GM12865 (cell line): ENCODE data around the gene ACSL4.

Source experiments
- DNase-seq: peaks from one replicate; pipeline ENCODE4 v3.0.0; 2010; ENCODE audit warnings: low read depth
- H3K4me3 ChIP-seq: 2 replicates; pipeline ENCODE4 v1.5.1; 2011; ENCODE audit warnings: mild to moderate bottlenecking, low read depth, low read length, control low read depth
- TF ChIP-seq, protein P1 (sequence below): IDR thresholded peaks from 2 replicates; pipeline ENCODE4 v1.5.1; 2011; ENCODE audit warnings: low read length, control low read depth, low read depth, inconsistent platforms; ENCODE audit not compliant: insufficient read depth; ENCODE audit errors: missing control alignments

Gene ACSL4

GRCh38 chrX:109710181-109710580 lies 22.9 kb downstream of the ACSL4 start:
- DNase-seq: no peak
- TF ChIP-seq, protein P1, sequence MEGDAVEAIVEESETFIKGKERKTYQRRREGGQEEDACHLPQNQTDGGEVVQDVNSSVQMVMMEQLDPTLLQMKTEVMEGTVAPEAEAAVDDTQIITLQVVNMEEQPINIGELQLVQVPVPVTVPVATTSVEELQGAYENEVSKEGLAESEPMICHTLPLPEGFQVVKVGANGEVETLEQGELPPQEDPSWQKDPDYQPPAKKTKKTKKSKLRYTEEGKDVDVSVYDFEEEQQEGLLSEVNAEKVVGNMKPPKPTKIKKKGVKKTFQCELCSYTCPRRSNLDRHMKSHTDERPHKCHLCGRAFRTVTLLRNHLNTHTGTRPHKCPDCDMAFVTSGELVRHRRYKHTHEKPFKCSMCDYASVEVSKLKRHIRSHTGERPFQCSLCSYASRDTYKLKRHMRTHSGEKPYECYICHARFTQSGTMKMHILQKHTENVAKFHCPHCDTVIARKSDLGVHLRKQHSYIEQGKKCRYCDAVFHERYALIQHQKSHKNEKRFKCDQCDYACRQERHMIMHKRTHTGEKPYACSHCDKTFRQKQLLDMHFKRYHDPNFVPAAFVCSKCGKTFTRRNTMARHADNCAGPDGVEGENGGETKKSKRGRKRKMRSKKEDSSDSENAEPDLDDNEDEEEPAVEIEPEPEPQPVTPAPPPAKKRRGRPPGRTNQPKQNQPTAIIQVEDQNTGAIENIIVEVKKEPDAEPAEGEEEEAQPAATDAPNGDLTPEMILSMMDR: no peak
- H3K4me3 ChIP-seq: no peak overlapping the region

DNA sequence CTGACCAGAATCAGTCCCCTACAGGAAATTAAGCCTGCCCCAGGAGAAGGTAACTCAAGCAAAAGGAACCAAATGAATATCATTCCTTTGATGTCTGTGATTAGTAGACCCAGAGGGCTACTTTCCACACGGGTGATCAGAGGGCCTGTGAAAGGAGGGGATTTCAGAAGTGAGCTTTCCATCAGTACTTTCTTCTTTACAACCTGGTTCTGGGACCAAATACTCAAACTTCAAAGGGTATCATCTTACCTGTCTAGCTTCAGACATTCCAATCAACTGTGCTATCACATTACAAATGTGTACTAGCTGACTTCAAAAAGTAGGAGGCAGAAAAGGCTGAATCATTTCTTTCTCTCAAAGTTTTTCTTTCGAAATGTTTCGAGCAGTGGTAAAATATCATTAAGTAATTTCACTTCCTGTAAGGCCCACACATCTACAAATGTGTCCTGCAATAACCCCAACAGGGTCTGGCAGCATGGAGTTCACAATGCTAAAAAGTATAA lies 23.9 kb downstream of the ACSL4 start:
- peak; percentile 73 for DNase-seq
- TF ChIP-seq, protein P1: no peak
- H3K4me3 ChIP-seq: no peak overlapping the region

- no peak overlapping the region for H3K4me3 ChIP-seq
- DNase-seq: no peak
- TF ChIP-seq, protein P1: no peak
Observed at GRCh38 chrX:109707720-109708119, 25.3 kb downstream of the ACSL4 start.

GRCh38 chrX:109707319-109707718 lies 25.7 kb downstream of the ACSL4 start:
- no peak overlapping the region for H3K4me3 ChIP-seq
- DNase-seq: no peak
- TF ChIP-seq, protein P1: no peak

GRCh38 chrX:109704563-109704962 lies 28.5 kb downstream of the ACSL4 start:
- peak; percentile 67 for DNase-seq
- H3K4me3 ChIP-seq: no peak overlapping the region
- TF ChIP-seq, protein P1: no peak

DNA sequence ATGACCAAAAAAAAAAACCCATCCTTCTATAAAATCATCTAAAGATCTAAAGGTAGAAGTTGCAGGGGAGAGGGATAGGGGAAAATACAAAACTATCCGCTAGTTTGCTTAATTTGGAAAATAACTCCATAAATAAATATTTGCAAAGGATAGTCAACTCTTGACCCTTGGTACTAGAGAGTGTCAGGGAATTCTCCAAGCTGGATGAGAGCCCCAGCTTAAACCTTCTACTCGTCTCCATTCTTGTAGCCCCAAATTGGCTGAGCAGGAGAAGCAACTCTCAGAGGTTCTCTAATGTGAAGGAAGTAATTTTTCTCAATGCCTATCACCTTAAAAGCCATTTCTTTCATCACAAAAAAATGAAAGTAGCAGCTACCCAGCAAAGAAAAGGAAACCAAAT lies 35.2 kb downstream of the ACSL4 start:
- DNase-seq: no peak
- TF ChIP-seq, protein P1: no peak

GRCh38 chrX:109696146-109696740 lies 36.8 kb downstream of the ACSL4 start:
- H3K4me3 ChIP-seq: no peak overlapping the region
- no peak for DNase-seq
- TF ChIP-seq, protein P1: no peak

More for the DNA sequence above, 35.2 kb downstream of the ACSL4 start:
- no peak overlapping the region for H3K4me3 ChIP-seq
